ENCODE results near the gene HENMT1.
"Not testable (repeated sequence)": the region's sequence is repeated elsewhere in the genome, so short reads cannot be mapped to it uniquely, and the experiment has no call there.

HENMT1 gene

GRCh38 chr1:108669679-108670078, 8.8 kb upstream of the HENMT1 start:
- no peak for DNase-seq (ENCODE audit: low read depth)
- H3K4me3 ChIP-seq (ENCODE audit: low read length): no peak overlapping the region
- TF ChIP-seq CTCF (conservative IDR thresholded peaks at IDR 0.05; ENCODE audit: low read depth, low read length): no peak

- no peak for TF ChIP-seq CTCF (conservative IDR thresholded peaks at IDR 0.05; ENCODE audit: low read depth, low read length)
- no peak for DNase-seq (ENCODE audit: low read depth)
- no peak overlapping the region for H3K4me3 ChIP-seq (ENCODE audit: low read length)
Observed at GRCh38 chr1:108668777-108669176, 7.9 kb upstream of the HENMT1 start.

- not testable (repeated sequence) for DNase-seq (ENCODE audit: low read depth)
Observed at GRCh38 chr1:108667422-108667821, 6.5 kb upstream of the HENMT1 start.

GRCh38 chr1:108665771-108666170, 4.9 kb upstream of the HENMT1 start:
- TF ChIP-seq CTCF (conservative IDR thresholded peaks at IDR 0.05; ENCODE audit: low read depth, low read length): no peak
- no peak overlapping the region for H3K4me3 ChIP-seq (ENCODE audit: low read length)
- DNase-seq (ENCODE audit: low read depth): no peak

More at GRCh38 chr1:108667422-108667821, 6.5 kb upstream of the HENMT1 start:
- not testable (repeated sequence) for H3K4me3 ChIP-seq (ENCODE audit: low read length)

- TF ChIP-seq CTCF (conservative IDR thresholded peaks at IDR 0.05; ENCODE audit: low read depth, low read length): no peak
- DNase-seq (ENCODE audit: low read depth): no peak
- no peak overlapping the region for H3K4me3 ChIP-seq (ENCODE audit: low read length)
Observed at GRCh38 chr1:108665067-108665466, 4.2 kb upstream of the HENMT1 start.

GRCh38 chr1:108664481-108664880, 3.6 kb upstream of the HENMT1 start:
- no peak overlapping the region for H3K4me3 ChIP-seq (ENCODE audit: low read length)
- no peak for TF ChIP-seq CTCF (conservative IDR thresholded peaks at IDR 0.05; ENCODE audit: low read depth, low read length)
- DNase-seq (ENCODE audit: low read depth): no peak

- DNase-seq (ENCODE audit: low read depth): no peak
- no peak overlapping the region for H3K4me3 ChIP-seq (ENCODE audit: low read length)
- TF ChIP-seq CTCF (conservative IDR thresholded peaks at IDR 0.05; ENCODE audit: low read depth, low read length): no peak
Observed at GRCh38 chr1:108663074-108663473, 2.2 kb upstream of the HENMT1 start.
